ENCODE data around the gene OXGR1.
"Not testable (repeated sequence)": the region's sequence is repeated elsewhere in the genome, so short reads cannot be mapped to it uniquely, and the experiment has no call there.

Gene OXGR1

GRCh38 chr13:96994017-96994857 lies at the start of gene OXGR1:
OXGR1 (minus strand) TSS chr13:96994476; CDS start chr13:96987759, 6,717 bp downstream.
- no peak for TF ChIP-seq ZNF274 (IDR thresholded peaks at IDR 0.05; ENCODE audit: low read depth, low read length)
- no peak within 1 kb of the TSS for H3K4me3 ChIP-seq (ENCODE audit: low read length)

DNA sequence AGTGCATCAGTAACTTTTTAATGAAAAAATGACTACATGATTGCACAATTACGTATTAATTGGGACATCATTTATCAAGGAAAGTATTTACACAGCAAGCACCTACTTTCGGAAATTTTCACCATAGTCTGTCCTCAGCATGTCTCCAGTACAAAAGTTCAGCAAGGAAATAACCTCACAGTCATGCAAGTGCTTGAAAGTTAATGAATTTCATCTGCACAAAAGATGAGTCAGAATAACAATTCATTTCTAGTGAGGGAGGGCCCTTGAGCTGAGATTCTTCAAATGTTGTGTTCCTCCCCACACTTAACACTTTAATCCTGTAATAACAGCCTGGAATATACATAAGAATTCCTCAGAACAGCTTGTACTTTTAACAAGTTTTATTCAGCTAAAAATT lies 49.0 kb upstream of the OXGR1 start:
- TF ChIP-seq ZNF274 (IDR thresholded peaks at IDR 0.05; ENCODE audit: low read depth, low read length) = no peak

DNA sequence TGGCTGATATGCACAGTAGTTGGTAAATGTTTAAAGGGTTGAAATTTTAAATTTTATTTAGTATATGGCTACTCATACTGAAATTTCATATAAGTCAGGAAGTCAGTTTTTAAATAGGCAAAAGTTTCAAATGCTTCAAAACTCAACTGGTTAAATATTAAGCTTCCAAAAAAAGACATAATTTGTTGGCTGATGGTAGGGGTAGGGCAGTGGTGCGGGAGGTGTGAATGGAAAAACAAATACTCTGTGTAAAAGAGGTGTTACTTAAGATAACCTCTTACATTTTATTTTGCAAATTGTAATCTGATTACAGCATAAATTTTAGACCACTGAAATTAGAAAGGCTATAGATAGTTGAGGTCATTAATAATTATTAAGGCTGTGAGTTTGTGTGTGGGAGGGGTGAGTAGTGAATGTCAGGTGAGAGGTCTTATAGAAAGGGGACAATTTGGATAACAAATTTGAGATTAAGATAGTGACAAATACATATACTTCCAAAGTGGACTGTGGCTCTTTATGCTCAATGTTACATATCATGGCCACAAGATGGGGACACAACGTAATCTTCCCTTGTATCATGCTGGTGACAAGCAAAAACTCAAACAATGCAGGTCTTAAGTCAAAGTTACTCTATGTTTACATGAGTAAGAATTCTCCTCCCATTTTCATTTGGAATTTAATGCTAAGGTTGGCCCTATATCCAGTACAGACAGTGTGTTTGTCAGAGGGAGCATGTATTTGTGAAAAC lies 36.6 kb upstream of the OXGR1 start:
- no peak overlapping the region for H3K4me3 ChIP-seq (ENCODE audit: low read length)
- TF ChIP-seq ZNF274 (IDR thresholded peaks at IDR 0.05; ENCODE audit: low read depth, low read length) = no peak

More for the DNA sequence above, 49.0 kb upstream of the OXGR1 start:
- H3K4me3 ChIP-seq (ENCODE audit: low read length) = no peak overlapping the region

GRCh38 chr13:97028441-97029299 lies 34.4 kb upstream of the OXGR1 start:
- H3K4me3 ChIP-seq (ENCODE audit: low read length) = no peak overlapping the region
- no peak for TF ChIP-seq ZNF274 (IDR thresholded peaks at IDR 0.05; ENCODE audit: low read depth, low read length)

GRCh38 chr13:97027162-97027554 lies 32.9 kb upstream of the OXGR1 start:
- no peak for TF ChIP-seq ZNF274 (IDR thresholded peaks at IDR 0.05; ENCODE audit: low read depth, low read length)
- no peak overlapping the region for H3K4me3 ChIP-seq (ENCODE audit: low read length)

- H3K4me3 ChIP-seq (ENCODE audit: low read length) = no peak overlapping the region
- no peak for TF ChIP-seq ZNF274 (IDR thresholded peaks at IDR 0.05; ENCODE audit: low read depth, low read length)
Observed at GRCh38 chr13:97026531-97027161, 32.4 kb upstream of the OXGR1 start.

DNA sequence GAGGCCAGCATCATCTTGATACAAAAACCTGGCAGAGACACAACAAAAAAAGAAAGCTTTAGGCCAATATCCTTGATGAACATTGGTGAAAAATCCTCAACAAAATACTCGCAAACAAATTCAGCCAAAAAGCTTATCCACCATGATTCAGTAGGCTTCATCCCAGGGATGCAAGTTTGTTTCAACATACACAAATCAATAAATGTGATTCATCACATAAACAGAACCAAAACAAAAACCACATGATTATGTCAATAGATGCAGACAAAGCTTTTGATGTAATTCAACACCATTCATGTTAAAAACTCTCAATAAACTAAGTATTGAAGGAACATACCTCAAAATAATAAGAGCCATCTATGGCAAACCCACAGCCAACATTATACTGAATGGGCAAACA lies 29.5 kb upstream of the OXGR1 start:
- H3K4me3 ChIP-seq (ENCODE audit: low read length) = not testable (repeated sequence)

- TF ChIP-seq ZNF274 (IDR thresholded peaks at IDR 0.05; ENCODE audit: low read depth, low read length) = no peak
- H3K4me3 ChIP-seq (ENCODE audit: low read length) = no peak overlapping the region
Observed at GRCh38 chr13:97023117-97023516, 28.8 kb upstream of the OXGR1 start.

DNA sequence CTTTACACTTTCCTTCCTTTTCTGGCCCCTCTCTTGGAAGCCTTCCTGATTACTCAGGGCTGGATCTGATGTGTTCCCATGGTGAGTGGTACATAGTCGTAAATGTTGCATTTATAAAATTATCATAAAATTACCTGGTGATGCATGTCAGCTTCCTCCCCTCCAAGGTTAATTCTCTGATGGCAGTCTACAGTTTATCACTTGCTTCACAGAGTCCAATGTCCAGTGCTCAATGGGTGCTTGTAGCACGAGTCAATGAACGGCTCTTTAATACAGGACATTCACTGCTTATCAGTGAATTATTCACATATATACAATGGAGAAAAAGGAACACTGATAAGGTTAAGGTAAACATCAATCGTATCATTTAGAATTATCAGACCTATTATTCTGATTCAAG lies 27.0 kb upstream of the OXGR1 start:
- H3K4me3 ChIP-seq (ENCODE audit: low read length) = no peak overlapping the region
- TF ChIP-seq ZNF274 (IDR thresholded peaks at IDR 0.05; ENCODE audit: low read depth, low read length) = no peak

- no peak overlapping the region for H3K4me3 ChIP-seq (ENCODE audit: low read length)
- TF ChIP-seq ZNF274 (IDR thresholded peaks at IDR 0.05; ENCODE audit: low read depth, low read length) = no peak
Observed at GRCh38 chr13:97020689-97021240, 26.5 kb upstream of the OXGR1 start.

DNA sequence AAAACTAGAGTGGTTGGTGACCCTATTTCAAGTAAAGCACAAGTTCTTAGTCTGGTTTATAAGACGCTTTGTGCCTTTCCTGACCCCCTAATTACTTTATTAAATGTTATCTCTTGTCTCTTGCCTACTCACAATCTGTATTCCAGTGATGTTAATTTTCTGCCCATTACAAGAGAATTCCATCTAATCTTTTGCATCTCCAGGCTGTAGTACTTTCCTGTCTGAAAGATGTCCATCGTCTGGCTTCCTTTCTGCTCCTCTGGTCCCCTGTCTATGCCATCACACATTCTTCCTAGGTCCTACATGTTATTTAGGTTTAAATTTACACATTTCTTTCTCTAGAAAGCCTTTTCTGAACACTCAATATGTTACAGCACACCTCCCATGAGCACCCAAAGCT lies 25.9 kb upstream of the OXGR1 start:
- no peak for TF ChIP-seq ZNF274 (IDR thresholded peaks at IDR 0.05; ENCODE audit: low read depth, low read length)
- H3K4me3 ChIP-seq (ENCODE audit: low read length) = no peak overlapping the region

DNA sequence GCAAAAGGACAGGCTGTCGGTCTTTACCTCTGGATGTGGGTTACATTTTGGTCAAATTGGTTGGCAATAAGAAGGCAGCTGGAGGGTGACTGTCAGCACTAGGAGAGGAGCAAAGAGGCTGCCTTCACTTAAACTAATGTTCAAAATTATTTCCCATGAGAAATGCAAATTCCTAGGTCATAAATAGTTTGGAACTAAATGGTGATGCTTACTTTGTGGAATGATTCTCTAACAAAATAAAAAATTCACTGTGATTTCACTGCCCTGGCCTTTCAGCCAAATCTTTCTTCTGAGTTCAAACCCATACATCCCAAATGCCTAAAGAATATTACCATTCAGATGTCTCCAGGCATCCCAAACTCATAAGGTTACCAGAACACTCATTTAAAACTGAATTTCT lies 25.0 kb upstream of the OXGR1 start:
- no peak for TF ChIP-seq ZNF274 (IDR thresholded peaks at IDR 0.05; ENCODE audit: low read depth, low read length)

DNA sequence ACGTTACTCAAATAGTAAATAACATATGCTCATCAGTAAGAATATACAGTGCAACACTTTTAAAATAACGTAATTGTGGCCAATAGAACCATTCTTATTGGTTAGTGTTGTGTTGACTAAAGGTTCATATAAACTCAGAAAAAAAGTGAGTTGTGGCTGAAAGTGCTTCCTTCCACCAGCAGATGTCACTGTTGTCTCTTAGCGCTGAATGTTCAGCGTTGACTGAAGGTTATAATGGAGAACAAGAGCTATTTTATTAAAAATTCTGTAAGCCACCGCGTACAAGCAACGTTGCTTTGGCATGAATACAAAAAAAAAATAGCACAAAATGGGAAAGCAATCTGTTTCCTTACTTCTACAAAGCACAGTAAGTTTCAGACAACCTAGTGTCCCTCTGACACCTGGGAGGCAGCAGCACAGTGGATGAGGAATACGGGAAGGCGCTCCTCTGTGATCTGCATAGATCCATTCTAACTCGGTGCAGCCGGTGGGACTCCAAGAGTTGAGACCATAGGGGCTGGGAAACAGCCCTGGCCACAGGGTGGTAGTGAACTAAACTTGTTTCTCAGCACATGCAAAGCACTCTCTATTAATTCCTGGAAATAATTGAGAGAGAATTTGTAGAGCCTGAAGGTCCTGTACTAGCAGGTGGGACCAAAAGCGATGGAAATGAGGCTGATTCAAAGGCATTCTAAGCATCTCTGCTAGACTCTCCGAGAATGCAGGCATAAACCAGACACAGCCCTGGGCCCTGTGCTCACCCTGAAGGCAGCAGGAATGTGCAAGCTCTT lies 23.9 kb upstream of the OXGR1 start:
- TF ChIP-seq ZNF274 (IDR thresholded peaks at IDR 0.05; ENCODE audit: low read depth, low read length) = no peak
- no peak overlapping the region for H3K4me3 ChIP-seq (ENCODE audit: low read length)

More for the DNA sequence above, 25.0 kb upstream of the OXGR1 start:
- no peak overlapping the region for H3K4me3 ChIP-seq (ENCODE audit: low read length)

All from GM08714 (cell line).